ENCODE measurements around the gene PRRX1.

DNA sequence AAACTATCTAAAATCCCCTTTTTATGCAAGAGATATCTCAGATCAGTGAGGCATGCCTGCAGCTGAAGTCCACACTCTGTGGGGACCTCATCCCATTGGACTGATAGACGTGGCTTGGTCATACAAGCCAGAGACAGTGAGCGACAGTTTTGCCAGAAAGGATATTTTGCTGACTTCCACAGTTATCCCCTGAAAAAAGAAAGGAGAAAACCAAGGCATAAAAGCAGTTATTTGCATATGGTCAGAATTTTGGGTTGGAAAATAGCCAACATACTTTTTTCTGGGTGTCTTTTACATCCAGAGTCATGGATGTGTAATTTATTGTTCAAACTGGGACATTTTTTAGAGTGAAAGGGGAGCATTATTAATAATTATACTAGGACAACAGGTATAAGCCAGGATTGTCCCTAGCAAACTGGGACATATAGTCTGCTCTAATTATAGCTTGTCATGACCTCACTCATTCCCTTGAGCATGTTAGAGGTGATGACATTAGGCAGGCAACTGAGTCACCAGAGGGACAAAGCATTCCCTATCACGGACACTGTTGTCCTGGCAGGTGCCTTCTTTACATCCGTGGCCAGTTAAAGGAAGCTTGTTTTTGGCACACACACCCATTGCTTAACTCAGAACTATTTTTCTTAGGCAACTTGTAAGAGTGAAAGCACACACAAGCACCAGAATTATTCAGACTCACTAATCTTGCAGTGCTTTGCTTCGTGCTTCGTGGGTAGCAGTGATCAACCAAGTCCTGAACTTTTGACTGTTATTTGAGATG is 65.5 kb downstream of the PRRX1 start:
- TF ChIP-seq, protein P1, sequence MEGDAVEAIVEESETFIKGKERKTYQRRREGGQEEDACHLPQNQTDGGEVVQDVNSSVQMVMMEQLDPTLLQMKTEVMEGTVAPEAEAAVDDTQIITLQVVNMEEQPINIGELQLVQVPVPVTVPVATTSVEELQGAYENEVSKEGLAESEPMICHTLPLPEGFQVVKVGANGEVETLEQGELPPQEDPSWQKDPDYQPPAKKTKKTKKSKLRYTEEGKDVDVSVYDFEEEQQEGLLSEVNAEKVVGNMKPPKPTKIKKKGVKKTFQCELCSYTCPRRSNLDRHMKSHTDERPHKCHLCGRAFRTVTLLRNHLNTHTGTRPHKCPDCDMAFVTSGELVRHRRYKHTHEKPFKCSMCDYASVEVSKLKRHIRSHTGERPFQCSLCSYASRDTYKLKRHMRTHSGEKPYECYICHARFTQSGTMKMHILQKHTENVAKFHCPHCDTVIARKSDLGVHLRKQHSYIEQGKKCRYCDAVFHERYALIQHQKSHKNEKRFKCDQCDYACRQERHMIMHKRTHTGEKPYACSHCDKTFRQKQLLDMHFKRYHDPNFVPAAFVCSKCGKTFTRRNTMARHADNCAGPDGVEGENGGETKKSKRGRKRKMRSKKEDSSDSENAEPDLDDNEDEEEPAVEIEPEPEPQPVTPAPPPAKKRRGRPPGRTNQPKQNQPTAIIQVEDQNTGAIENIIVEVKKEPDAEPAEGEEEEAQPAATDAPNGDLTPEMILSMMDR (IDR thresholded peaks at IDR 0.05) = no peak
- no peak for TF ChIP-seq POLR2A (IDR thresholded peaks at IDR 0.05)
- no peak for TF ChIP-seq EP300 (IDR thresholded peaks at IDR 0.05)

All from ovary (tissue), 3 donors.